BLaER1 treated with 17β-estradiol and CSF1 and Interleukin-3, amounts not matched to agents 10 nM and 100 nM (cell line): ENCODE data around the gene MFAP5.
A peak's percentile ranks its signal among the peaks of the same experiment; 100 is the strongest.

Source experiments
- H3K27ac ChIP-seq, 11 experiments: shearing (Covaris generic); formaldehyde crosslinking; 2 replicates each; pipeline ENCODE4 v1.8.1; 2022
- H3K27me3 ChIP-seq, 11 experiments: shearing (Covaris generic); formaldehyde crosslinking; 2 replicates each; pipeline ENCODE4 v1.8.1; 2022
- H3K36me3 ChIP-seq, 11 experiments: shearing (Covaris generic); formaldehyde crosslinking; 2 replicates each; pipeline ENCODE4 v1.8.1; 2022
- H3K4me1 ChIP-seq, 10 experiments: shearing (Covaris generic); formaldehyde crosslinking; 2 replicates each; pipeline ENCODE4 v1.8.1; 2022
- H3K4me2 ChIP-seq, 11 experiments: shearing (Covaris generic); formaldehyde crosslinking; 2 replicates each; pipeline ENCODE4 v1.8.1; 2022
- H3K4me3 ChIP-seq, 10 experiments: shearing (Covaris generic); formaldehyde crosslinking; 2 replicates each; pipeline ENCODE4 v1.8.1; 2022
- H3K9ac ChIP-seq, 11 experiments: shearing (Covaris generic); formaldehyde crosslinking; 2 replicates each; pipeline ENCODE4 v1.8.1; 2022
- H3K9me3 ChIP-seq, 11 experiments: shearing (Covaris generic); formaldehyde crosslinking; replicated peaks in 1 of 11; 2 replicates each; pipeline ENCODE4 v1.8.1; 2022
- H4K20me1 ChIP-seq, 11 experiments: shearing (Covaris generic); formaldehyde crosslinking; 2 replicates each; pipeline ENCODE4 v1.8.1; 2022
- Cebpa-rat ChIP-seq, 11 experiments: shearing (Covaris generic); IDR thresholded peaks; 2 replicates each; pipeline ENCODE4 v1.8.1; 2022

The MFAP5 gene

DNA sequence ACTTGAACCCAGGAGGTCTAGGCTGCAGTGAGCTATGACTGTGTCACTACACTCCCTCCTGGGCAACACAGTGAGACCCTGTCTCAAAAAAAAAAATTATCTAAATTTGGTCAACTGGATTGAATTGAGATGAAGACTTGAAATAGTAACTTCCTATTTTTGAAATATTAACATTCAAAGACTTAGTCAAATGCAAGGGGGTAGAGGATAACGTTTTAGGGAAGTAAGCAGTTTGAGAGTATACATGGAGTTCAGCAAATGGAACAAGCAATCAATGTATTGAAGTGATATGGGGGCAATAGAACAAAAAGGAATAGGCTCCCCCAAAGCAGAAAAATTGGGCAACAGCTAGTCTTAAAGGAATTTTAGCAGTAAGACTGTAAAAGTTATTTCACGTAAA is 4.6 kb upstream of the MFAP5 start:
- TF ChIP-seq Cebpa-rat (IDR thresholded peaks at IDR 0.05): no peak
- Histone ChIP-seq H3K27ac (peak overlapping the region in 5 of 11 experiments; percentile 2 to 46 (median 8); a peak in 2 of 22 replicates), H3K27me3 (no peaks in the 10 kb centered on the region), H3K36me3 (peaks cover 0 to 6% (median 0%) of the 10 kb centered on the region in 11 experiments; a peak in 1 of 22 replicates), H4K20me1 (no peaks in the 10 kb centered on the region), H3K4me1 (peaks cover 20 to 51% (median 26%) of the 10 kb centered on the region in 10 experiments), H3K4me3 (no peak overlapping the region), H3K9ac (no peak overlapping the region), H3K9me3 (peaks cover 16 to 34% (median 28%) of the 10 kb centered on the region in 11 experiments), H3K4me2 (peak overlapping the region in 10 of 11 experiments; percentile 1 to 90 (median 70); a peak in 16 of 22 replicates)

DNA sequence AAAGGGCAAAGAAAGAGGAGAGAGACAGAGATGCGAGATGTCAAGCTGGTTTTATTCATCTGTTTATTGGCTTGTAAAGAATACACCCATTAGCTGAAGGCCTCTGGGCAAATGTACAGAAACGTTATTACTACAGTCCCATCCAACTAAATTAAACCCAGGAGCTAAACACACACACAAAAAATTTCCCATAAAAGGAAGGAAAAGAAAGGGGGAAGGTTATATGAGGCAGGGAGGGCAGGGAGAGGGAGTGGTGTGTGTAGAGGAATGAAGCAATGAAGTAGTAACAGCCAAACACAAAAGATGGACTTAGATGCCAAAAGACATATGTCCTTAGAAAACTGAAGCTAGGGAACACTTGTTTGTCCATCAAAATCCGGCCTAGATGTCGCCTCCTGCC is 3.1 kb upstream of the MFAP5 start:
- Histone ChIP-seq H3K9ac (no peak overlapping the region), H4K20me1 (no peaks in the 10 kb centered on the region), H3K4me2 (no peak overlapping the region), H3K4me3 (no peak overlapping the region), H3K27me3 (no peaks in the 10 kb centered on the region), H3K27ac (no peak overlapping the region), H3K4me1 (peaks cover 20 to 36% (median 26%) of the 10 kb centered on the region in 10 experiments), H3K9me3 (peaks cover 7 to 19% (median 14%) of the 10 kb centered on the region in 11 experiments), H3K36me3 (peaks cover 0 to 5% (median 0%) of the 10 kb centered on the region in 11 experiments; a peak in 1 of 22 replicates)
- TF ChIP-seq Cebpa-rat (IDR thresholded peaks at IDR 0.05): no peak

DNA sequence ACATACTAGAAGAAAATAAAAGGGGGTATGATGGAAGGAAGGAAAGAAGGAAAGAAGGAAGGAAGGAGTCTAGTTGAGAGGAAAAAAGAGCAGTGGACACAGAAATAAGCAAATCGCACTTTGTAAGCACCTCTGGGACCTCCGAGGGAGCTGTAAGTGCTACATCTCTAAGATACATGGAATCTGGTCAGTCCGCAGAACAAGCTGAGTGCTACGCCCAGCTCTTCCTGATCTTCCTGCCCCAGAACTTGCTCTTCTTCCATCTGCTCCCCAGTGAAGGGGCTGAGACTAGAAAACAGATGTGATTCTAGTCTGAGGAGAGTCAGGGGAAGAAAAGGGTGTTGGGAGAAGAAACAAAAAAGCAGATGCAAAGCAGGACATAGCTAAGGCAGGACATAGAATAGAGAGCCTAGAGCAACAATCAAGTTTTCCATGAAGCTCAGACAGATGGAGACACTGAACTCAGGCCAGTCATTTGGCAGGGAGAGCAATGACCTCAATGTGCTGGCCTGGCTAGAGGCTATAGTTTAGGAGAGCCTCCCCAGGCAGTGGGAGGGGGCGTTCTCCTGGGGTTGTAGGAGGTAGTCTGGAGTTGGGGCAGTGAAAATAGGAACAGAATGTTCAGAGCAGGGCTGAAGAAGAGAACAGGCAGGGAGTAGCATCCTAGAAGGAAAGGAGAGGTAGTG is 1.7 kb upstream of the MFAP5 start:
- H3K4me3 ChIP-seq: no peak overlapping the region
- H3K27ac ChIP-seq: no peak overlapping the region
- no peaks in the 10 kb centered on the region for H4K20me1 ChIP-seq
- no peak overlapping the region for H3K9ac ChIP-seq
- H3K9me3 ChIP-seq: peaks cover 0 to 6% (median 0%) of the 10 kb centered on the region in 11 experiments; a peak in 6 of 22 replicates
- H3K36me3 ChIP-seq: no peaks in the 10 kb centered on the region
- H3K4me1 ChIP-seq: peaks cover 20 to 32% (median 26%) of the 10 kb centered on the region in 10 experiments
- H3K4me2 ChIP-seq: no peak overlapping the region
- H3K27me3 ChIP-seq: no peaks in the 10 kb centered on the region
- no peak for TF ChIP-seq Cebpa-rat (IDR thresholded peaks at IDR 0.05)

DNA sequence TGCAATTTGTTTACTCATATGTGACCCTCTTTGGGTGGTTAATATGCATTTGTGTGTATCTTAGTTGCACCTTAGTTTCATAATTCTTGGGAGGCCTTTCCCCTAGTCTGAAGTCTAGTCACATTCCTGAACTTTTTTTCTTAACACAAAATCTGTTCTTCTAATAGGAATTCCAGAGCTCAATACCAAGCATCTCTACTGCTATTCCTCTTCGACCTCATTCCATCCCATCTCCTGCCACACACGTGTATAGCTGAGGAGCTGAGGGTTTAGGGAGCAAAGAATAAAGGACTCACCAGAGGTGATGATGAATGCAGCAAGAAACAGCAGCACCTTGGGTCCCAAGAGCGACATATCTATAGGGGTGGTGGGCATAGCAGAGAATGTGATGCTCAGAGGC is 875 bp downstream of the MFAP5 start:
- H4K20me1 ChIP-seq: no peaks in the 10 kb centered on the region
- no peaks in the 10 kb centered on the region for H3K36me3 ChIP-seq
- H3K4me2 ChIP-seq: no peak overlapping the region
- H3K27me3 ChIP-seq: no peaks in the 10 kb centered on the region
- no peak for TF ChIP-seq Cebpa-rat (IDR thresholded peaks at IDR 0.05)
- H3K27ac ChIP-seq: no peak overlapping the region
- H3K9ac ChIP-seq: no peak overlapping the region
- H3K4me1 ChIP-seq: peaks cover 0 to 6% (median under 1%) of the 10 kb centered on the region in 10 experiments; a peak in 8 of 20 replicates
- H3K4me3 ChIP-seq: no peak overlapping the region
- no peaks in the 10 kb centered on the region for H3K9me3 ChIP-seq

DNA sequence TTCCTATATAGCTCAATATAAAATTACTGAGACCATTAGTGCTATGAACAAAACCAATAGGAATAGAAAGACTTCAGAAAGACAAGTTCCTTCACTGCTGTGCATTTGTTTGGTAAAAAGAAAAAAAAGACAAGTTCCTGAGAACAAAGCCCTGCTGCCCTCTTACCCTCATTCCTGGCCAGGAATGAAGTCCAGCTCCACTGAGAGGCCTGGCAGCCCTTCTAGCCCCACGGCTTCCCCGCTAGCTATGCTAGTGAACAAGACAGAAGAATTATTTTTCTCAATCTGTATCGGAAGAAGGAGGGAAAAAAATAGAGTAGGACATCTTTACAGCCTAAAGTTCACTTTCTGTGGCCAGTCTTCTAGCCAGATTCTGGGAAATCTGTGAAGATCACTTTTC is 1.6 kb downstream of the MFAP5 start:
- Histone ChIP-seq H4K20me1 (no peaks in the 10 kb centered on the region), H3K4me3 (no peak overlapping the region), H3K9me3 (no peaks in the 10 kb centered on the region), H3K4me2 (no peak overlapping the region), H3K9ac (no peak overlapping the region), H3K27ac (no peak overlapping the region), H3K4me1 (no peaks in the 10 kb centered on the region), H3K36me3 (no peaks in the 10 kb centered on the region), H3K27me3 (no peaks in the 10 kb centered on the region)
- no peak for TF ChIP-seq Cebpa-rat (IDR thresholded peaks at IDR 0.05)

DNA sequence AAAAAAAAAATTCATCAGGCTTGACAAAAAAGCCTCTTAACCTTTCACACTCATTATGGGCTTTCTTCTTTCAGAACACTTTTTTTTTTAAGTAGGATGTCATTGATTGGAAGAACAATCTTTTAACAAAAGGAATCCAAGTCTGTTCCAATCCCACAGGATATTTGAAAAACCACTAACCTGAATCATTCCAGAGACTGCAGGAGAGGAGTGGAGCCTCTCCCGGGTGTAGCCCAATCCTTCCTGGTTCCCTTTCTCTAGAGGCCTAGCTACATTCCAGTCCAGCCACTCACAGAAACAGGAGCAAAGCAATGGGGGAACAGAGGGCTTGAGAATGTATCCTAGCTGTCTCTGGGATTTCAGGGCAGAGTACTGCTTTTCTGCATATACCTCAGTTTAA is 4.3 kb downstream of the MFAP5 start:
- no peak for TF ChIP-seq Cebpa-rat (IDR thresholded peaks at IDR 0.05)
- Histone ChIP-seq H3K27me3 (no peaks in the 10 kb centered on the region), H3K9me3 (no peaks in the 10 kb centered on the region), H3K9ac (peak overlapping the region in 1 of 11 experiments; percentile 6; a peak in 1 of 22 replicates), H3K4me2 (no peak overlapping the region), H3K27ac (no peak overlapping the region), H3K4me1 (no peaks in the 10 kb centered on the region), H4K20me1 (no peaks in the 10 kb centered on the region), H3K4me3 (no peak overlapping the region), H3K36me3 (no peaks in the 10 kb centered on the region)

DNA sequence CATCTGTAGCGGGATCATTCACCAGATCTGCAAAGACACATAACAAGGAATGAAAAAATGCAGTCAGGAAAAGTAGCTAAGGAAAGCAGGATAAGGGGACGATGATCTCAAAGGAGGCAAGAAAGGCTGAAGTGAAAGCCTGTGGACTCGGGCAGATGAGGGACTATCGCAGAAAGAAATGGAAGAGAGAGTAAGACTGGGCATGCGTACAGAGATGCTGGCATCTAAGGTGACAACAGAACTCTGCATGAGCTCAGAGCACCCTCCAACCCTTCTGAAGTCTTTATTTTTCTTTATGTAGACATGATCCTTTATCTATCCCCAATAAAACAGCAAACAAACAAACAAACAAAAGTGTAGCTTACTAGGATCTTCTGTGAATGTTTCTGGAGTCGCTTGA is 7.2 kb downstream of the MFAP5 start:
- Histone ChIP-seq H3K36me3 (no peaks in the 10 kb centered on the region), H4K20me1 (no peaks in the 10 kb centered on the region), H3K4me3 (no peak overlapping the region), H3K27ac (no peak overlapping the region), H3K9ac (no peak overlapping the region), H3K4me1 (no peaks in the 10 kb centered on the region), H3K4me2 (no peak overlapping the region), H3K9me3 (no peaks in the 10 kb centered on the region), H3K27me3 (no peaks in the 10 kb centered on the region)
- TF ChIP-seq Cebpa-rat (IDR thresholded peaks at IDR 0.05): no peak

DNA sequence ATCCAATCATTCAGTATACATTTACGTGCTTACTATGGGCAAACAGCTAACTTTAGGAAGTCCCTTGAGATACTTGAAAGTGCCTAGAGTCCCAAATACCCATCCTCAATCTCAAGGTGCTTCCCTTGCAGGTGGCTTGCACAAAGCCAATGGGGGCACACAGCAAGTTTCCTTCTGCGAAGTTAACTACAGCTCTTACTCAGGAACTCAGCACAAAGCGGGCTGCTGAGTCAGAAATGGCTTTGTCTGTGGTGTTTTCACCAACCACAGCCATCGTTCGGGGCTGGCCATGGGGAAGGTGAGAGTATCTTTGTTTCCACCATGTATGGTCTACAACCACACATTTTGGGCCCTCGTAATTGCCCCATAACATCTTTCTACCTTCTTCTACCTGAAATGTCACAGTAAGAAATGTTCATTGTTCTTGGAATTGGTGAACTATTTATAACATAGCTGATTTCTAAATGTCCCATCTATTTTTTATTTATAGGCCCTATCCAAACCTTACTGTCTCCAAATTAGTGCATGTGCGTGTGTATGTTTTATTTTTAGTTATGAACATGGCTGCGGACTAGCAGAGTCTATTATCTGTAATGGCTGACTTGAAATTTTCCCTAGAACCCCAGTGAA is 13.9 kb downstream of the MFAP5 start:
- peak overlapping the region in 8 of 11 experiments; percentile 11 to 47 (median 23); a peak in 13 of 22 replicates for H3K4me2 ChIP-seq
- TF ChIP-seq Cebpa-rat (IDR thresholded peaks at IDR 0.05): no peak
- no peak overlapping the region for H3K27ac ChIP-seq
- H3K27me3 ChIP-seq: no peaks in the 10 kb centered on the region
- no peak overlapping the region for H3K9ac ChIP-seq
- peaks cover 0 to under 1% (median 0%) of the 10 kb centered on the region in 11 experiments; a peak in 2 of 22 replicates for H3K9me3 ChIP-seq
- no peak overlapping the region for H3K4me3 ChIP-seq
- no peaks in the 10 kb centered on the region for H3K36me3 ChIP-seq
- H3K4me1 ChIP-seq: peaks cover 21 to 36% (median 28%) of the 10 kb centered on the region in 10 experiments
- H4K20me1 ChIP-seq: no peaks in the 10 kb centered on the region

DNA sequence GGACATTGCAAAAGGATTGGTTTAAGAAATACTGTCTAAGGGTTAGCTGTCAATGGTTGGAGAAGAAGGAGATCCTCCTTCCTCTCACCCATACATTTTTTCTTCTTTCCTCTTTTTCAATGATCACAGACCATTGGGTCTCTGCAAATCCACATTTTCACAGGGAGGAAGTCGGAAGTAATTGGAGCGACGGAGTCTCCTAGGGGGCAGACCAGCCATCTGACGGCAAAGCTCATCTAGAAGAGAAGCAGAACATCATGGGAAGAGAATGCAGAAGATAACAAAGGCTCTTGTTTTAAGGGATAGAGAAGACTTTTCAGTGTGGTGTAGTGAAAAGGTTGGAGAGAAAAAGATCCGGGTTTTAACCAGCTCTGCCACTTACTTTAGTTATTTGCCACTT is 14.7 kb downstream of the MFAP5 start:
- no peak for TF ChIP-seq Cebpa-rat (IDR thresholded peaks at IDR 0.05)
- H3K36me3 ChIP-seq: no peaks in the 10 kb centered on the region
- no peaks in the 10 kb centered on the region for H3K27me3 ChIP-seq
- H3K4me3 ChIP-seq: no peak overlapping the region
- H4K20me1 ChIP-seq: no peaks in the 10 kb centered on the region
- no peak overlapping the region for H3K27ac ChIP-seq
- H3K9ac ChIP-seq: no peak overlapping the region
- peak overlapping the region in 1 of 11 experiments; percentile 34; a peak in 1 of 22 replicates for H3K4me2 ChIP-seq
- H3K9me3 ChIP-seq: peaks cover 0 to 7% (median 0%) of the 10 kb centered on the region in 11 experiments; a peak in 3 of 22 replicates
- peaks cover 22 to 38% (median 31%) of the 10 kb centered on the region in 10 experiments for H3K4me1 ChIP-seq
